Prostate gland (tissue), 2 donors: ENCODE results near the gene BCL7C.

Experiments used
- POLR2A ChIP-seq: fragments of 450-650 bp; IDR thresholded peaks from one replicate; pipeline ENCODE4 v1.6.1; 2016; ENCODE audit warnings: antibody characterized with exemption, mild to moderate bottlenecking
- POLR2AphosphoS5 ChIP-seq: sonication (generic); formaldehyde crosslinking; IDR thresholded peaks from one replicate; pipeline ENCODE4 v1.6.1; 2017; ENCODE audit warnings: antibody characterized with exemption
- TF ChIP-seq, protein P1 (sequence below), 4 experiments: fragments of 200-600 bp in 2 of 4; fragments of 450-650 bp in 2 of 4; sonication (generic) in 2 of 4; IDR thresholded peaks; 1 replicate in 3 of 4; 2 replicates in 1 of 4; pipeline ENCODE4 v1.5.1; 2016 to 2019; ENCODE audit warnings: antibody characterized with exemption in 4 of 4, mild to moderate bottlenecking in 2 of 4, moderate library complexity in 2 of 4

DNA sequence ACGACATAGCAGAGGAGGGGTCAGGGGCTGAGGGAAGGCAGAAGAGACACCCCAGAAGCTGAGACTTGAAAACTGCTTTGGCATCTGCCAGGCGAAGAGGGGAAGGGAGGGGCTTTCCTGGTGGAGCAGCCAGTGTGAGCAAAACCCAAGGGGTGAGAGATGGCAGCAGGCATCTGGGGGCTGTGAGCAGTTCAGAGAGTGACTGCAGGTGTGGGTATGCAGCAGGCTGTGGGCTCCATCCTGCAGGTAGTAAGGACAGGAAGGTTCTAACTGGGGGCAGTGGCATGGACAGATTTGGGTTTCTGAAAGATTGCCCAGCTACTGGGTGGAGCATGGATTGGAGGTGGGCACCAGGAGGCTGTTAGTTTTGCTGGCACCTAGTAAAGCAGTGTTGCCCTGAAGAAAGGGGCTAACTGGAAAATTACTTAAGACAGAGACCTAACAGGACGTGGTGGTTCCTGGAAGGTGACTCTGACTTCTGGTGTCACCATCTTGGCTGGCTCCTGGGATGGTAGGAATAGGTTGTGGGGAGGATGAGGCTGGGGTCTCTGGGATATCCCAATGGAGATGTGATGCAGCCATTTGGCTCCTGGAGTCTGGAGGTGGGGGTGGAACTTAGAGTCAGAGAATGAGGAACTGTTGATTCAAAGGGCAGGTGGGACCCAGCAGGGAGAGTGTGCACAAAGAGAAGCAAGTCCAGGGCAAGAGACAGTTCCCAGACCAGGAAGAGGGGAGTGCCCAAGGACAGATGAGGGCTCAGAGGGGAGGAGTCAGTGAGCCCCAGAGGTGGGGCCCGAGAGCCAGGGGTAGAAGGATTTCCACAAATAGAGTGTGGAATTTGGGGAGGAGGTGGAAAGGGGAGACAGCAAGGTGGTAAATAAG, 11.2 kb downstream of the BCL7C start:
- TF ChIP-seq, protein P1, sequence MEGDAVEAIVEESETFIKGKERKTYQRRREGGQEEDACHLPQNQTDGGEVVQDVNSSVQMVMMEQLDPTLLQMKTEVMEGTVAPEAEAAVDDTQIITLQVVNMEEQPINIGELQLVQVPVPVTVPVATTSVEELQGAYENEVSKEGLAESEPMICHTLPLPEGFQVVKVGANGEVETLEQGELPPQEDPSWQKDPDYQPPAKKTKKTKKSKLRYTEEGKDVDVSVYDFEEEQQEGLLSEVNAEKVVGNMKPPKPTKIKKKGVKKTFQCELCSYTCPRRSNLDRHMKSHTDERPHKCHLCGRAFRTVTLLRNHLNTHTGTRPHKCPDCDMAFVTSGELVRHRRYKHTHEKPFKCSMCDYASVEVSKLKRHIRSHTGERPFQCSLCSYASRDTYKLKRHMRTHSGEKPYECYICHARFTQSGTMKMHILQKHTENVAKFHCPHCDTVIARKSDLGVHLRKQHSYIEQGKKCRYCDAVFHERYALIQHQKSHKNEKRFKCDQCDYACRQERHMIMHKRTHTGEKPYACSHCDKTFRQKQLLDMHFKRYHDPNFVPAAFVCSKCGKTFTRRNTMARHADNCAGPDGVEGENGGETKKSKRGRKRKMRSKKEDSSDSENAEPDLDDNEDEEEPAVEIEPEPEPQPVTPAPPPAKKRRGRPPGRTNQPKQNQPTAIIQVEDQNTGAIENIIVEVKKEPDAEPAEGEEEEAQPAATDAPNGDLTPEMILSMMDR (IDR thresholded peaks at IDR 0.05), result no peak
- TF ChIP-seq POLR2AphosphoS5 (no peak), POLR2A (no peak)
